ENCODE measurements around the gene TTC28. TPM values are rescaled to one million over a fixed set of nuclear protein-coding genes. Genes with fewer than 3 reads are reported as not detected.

The TTC28 gene
- total and polyA plus RNA-seq, 12 donors: 2.1 to 27.7 (median 20.4) TPM

DNA sequence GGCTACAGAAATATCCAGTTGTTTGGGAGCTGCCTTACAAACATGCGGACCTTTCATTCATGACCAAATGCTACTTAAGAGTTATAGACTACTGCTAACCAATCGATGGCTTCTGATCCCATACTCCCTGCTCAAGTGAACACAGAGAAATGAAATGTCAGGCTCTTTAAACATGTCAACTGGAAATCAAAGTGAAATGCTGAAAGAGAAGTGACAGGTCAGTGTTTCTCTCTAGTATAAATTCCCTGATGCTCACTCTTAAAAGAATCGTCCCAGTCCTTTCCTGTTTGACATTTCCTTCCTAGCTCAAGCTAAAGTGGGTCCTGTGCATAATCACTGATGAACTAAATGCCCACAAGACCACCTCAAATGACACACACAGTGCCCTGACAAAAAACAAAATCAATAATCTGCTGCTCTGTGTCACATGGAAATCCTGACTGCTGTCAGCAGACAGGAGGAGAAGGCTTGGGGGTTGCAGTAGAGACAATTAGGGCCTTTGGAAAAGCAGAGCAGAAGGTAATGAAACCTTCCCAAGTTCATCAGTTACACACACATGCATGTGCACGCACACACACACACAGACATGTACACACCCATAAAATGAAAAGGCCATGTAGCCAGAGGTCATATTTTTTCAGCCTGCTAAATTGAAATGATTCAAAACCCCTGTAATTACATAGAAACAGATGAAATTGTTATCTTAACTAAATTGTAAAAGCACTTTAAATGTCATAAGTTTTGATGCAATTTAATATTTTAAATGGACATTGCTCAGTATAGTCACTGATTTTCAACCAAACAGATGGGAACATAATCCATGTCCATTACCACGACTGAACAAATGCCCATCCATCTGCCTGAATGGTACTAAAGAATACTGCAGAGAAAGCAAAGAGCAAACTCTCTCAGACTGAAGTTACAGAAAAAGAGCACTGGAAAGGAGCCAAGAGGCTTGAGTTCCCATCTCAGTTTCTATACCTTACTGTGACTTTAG is 330.7 kb downstream of the TTC28 start:
- ATAC-seq (no peak), DNase-seq (no peak)
- TF ChIP-seq CTCF (IDR thresholded peaks at IDR 0.05): no peak
- 61 to 64% methylated on average over 5 of the region's 5 CpGs for WGBS, 2 donors
- no peaks in the 10 kb centered on the region for H3K9me3 ChIP-seq
- no peaks in the 10 kb centered on the region for H3K36me3 ChIP-seq
- intact Hi-C loops (cut with DNase I): no loop called here
- no peak overlapping the region for H3K4me3 ChIP-seq
- H3K27me3 ChIP-seq: no peaks in the 10 kb centered on the region
- H3K4me1 ChIP-seq: peaks cover 3 to 46% (median 37%) of the 10 kb centered on the region in 9 donors
- H3K27ac ChIP-seq: no peak overlapping the region

GRCh38 chr22:28346308-28346707 is 333.3 kb downstream of the TTC28 start:
- Histone ChIP-seq H3K4me3 (no peak overlapping the region), H3K4me1 (peaks cover 3 to 52% (median 35%) of the 10 kb centered on the region in 9 donors), H3K27ac (no peak overlapping the region), H3K36me3 (no peaks in the 10 kb centered on the region), H3K27me3 (no peaks in the 10 kb centered on the region), H3K9me3 (no peaks in the 10 kb centered on the region)
- 68 to 69% methylated on average over 2 of the region's 2 CpGs for WGBS, 2 donors
- intact Hi-C loops (cut with DNase I): no loop called here
- ATAC-seq (peak in 7 of 8 donors; percentile 46 to 78 (median 56)), DNase-seq (peak in 1 of 2 donors; percentile 9)
- no peak for TF ChIP-seq CTCF (IDR thresholded peaks at IDR 0.05)

DNA sequence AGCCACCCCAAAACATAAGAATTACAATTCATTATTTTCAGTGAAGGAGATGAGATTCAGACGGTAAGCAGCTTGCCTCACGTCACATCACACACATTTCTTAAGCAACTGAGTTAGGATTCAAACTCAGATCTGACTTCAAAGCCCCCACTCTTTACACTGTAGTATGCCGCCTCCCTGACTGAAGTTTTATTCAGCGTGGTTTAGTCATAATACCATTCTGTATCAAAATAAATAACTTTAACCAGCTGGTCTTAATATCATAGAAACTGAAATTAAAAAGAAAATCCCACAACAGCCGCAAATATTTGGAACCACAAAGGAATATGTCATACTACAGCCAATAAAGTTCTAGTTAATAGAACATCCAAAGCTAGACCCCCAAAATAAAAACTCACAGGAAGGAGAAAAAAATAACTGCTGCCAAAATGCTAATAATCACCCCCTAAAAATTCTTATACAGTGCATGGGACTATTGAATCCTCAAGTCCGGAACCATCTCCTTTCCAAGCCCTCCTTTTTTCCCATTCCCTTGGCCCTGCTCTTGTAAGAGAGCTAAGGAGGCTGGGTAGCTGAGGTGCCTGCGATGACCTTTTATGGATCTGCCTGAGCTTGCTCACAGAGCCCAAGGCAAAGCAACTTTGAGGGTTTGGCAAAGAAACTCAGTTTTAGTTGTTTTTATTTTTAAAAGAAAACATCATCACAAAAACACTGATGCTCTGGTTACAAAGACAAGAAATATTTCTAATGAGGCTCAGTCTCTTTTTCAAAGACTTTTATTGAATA is 334.5 kb downstream of the TTC28 start:
- Histone ChIP-seq H3K4me1 (peaks cover 3 to 64% (median 45%) of the 10 kb centered on the region in 9 donors), H3K27me3 (no peaks in the 10 kb centered on the region), H3K27ac (peak overlapping the region in 6 of 10 donors; percentile 7 to 29 (median 18)), H3K36me3 (no peaks in the 10 kb centered on the region), H3K4me3 (peak overlapping the region in 1 of 10 donors; percentile 9), H3K9me3 (no peaks in the 10 kb centered on the region)
- TF ChIP-seq CTCF (IDR thresholded peaks at IDR 0.05): no peak
- ATAC-seq (peak in 7 of 8 donors; percentile 56 to 78 (median 61)), DNase-seq (peak in 1 of 2 donors; percentile 10)
- intact Hi-C loops (cut with DNase I): no loop called here
- WGBS, 2 donors: 69 to 77% methylated on average over 7 of the region's 7 CpGs

DNA sequence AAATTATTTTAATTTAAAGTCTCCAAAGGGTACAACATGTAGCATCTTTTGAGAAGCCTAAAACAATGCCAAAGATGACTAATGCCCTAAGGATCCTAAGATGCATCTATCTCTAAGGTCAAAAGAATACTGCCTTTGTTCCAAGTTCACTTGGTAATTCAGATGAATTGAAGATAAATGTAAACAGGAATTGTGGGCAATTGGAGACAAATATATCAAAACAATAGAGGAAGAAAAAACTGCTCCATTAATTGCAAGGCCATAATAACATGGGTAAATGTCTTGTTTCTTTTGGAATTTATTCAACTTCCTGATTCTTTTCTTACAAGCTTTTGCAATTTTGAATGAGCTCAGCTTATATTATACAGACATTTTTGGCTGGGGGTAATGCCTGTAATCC is 338.6 kb downstream of the TTC28 start:
- H3K4me3 ChIP-seq: no peak overlapping the region
- H3K4me1 ChIP-seq: peaks cover 0 to 39% (median 28%) of the 10 kb centered on the region in 9 donors
- no peak overlapping the region for H3K27ac ChIP-seq
- no peaks in the 10 kb centered on the region for H3K9me3 ChIP-seq
- intact Hi-C loops (cut with DNase I): no loop called here
- no peaks in the 10 kb centered on the region for H3K36me3 ChIP-seq
- ATAC-seq (peak in 1 of 8 donors; percentile 45), DNase-seq (no peak)
- TF ChIP-seq CTCF (IDR thresholded peaks at IDR 0.05): no peak
- H3K27me3 ChIP-seq: no peaks in the 10 kb centered on the region
